ENCODE data around the gene KCNA5. TPM values are rescaled to one million over a fixed set of nuclear protein-coding genes. Genes with fewer than 3 reads are reported as not detected.

KCNA5 gene
- total and polyA plus RNA-seq, 2 donors (not counting 1 experiment from before 2014, with no cell fraction given): 0.20 to 0.72 TPM

DNA sequence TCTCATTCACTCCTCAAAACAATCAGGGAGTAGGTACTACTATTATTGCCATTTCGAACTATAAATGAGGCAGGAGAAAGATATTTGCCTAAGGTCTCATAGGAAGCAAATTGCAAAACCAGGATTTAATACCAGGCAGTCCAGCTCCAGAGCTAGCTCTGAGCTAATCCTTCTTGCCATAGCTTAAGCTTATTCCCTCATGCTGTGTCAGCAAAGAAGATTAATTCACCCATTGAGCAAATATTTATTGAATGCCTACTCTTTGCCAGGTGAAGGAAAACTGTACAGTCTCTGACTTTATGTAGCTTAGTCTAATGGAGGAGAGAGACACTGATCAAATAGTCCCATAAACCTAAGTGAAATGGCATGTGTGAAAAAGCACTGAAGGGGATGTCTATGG, 19.5 kb downstream of the KCNA5 start:
- Histone ChIP-seq H2AFZ (ENCODE audit: insufficient read depth, low read depth, low read length, poor library complexity, severe bottlenecking) (no peak overlapping the region), H3K36me3 (replicated peaks in 1 of 2; ENCODE audit: control extremely low read depth in 1 of 2, control insufficient read depth in 1 of 2, extremely low read depth in 1 of 2, insufficient read depth in 2 of 2, low read length in 1 of 2) (no peaks in the 10 kb centered on the region), H3K9ac (ENCODE audit: low read length) (no peak overlapping the region), H3K79me2 (ENCODE audit: control insufficient read depth, insufficient read depth, low read length) (no peaks in the 10 kb centered on the region), H4K20me1 (ENCODE audit: control insufficient read depth, insufficient read depth, low read length, poor library complexity, severe bottlenecking) (no peaks in the 10 kb centered on the region), H3K4me1 (ENCODE audit: control insufficient read depth in 2 of 2, insufficient read depth in 2 of 2, low read length in 2 of 2) (no peaks in the 10 kb centered on the region), H3K27me3 (replicated peaks in 1 of 4; ENCODE audit: control extremely low read depth in 1 of 4, control insufficient read depth in 3 of 4, insufficient read depth in 4 of 4, low read length in 3 of 4) (no peaks in the 10 kb centered on the region), H3K4me2 (replicated peaks; ENCODE audit: low read depth, low read length, poor library complexity, severe bottlenecking) (no peak overlapping the region), H3K9me3 (ENCODE audit: control extremely low read depth in 1 of 3, control insufficient read depth in 2 of 3, insufficient read depth in 1 of 3, low read length in 2 of 3) (no peaks in the 10 kb centered on the region), H3K4me3 (ENCODE audit: control extremely low read depth in 1 of 5, extremely low read depth in 1 of 5, insufficient read depth in 1 of 5, low read depth in 2 of 5, low read length in 4 of 5) (no peak overlapping the region), H3K27ac (ENCODE audit: low read length in 2 of 2) (no peak overlapping the region)
- Mint-ChIP-seq H3K9me3 (ENCODE audit: insufficient read depth) (no peaks in the 10 kb centered on the region), H3K4me3 (no peak overlapping the region), H3K27ac (no peak overlapping the region), H3K4me1 (no peaks in the 10 kb centered on the region), H3K27me3 (peaks cover 23% of the 10 kb centered on the region)
- DNase-seq (no peak), ATAC-seq (ENCODE audit: low read depth) (no peak)
- TF ChIP-seq, protein P1, sequence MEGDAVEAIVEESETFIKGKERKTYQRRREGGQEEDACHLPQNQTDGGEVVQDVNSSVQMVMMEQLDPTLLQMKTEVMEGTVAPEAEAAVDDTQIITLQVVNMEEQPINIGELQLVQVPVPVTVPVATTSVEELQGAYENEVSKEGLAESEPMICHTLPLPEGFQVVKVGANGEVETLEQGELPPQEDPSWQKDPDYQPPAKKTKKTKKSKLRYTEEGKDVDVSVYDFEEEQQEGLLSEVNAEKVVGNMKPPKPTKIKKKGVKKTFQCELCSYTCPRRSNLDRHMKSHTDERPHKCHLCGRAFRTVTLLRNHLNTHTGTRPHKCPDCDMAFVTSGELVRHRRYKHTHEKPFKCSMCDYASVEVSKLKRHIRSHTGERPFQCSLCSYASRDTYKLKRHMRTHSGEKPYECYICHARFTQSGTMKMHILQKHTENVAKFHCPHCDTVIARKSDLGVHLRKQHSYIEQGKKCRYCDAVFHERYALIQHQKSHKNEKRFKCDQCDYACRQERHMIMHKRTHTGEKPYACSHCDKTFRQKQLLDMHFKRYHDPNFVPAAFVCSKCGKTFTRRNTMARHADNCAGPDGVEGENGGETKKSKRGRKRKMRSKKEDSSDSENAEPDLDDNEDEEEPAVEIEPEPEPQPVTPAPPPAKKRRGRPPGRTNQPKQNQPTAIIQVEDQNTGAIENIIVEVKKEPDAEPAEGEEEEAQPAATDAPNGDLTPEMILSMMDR (IDR thresholded peaks at IDR 0.05): no peak
- TF ChIP-seq EZH2 (IDR thresholded peaks at IDR 0.05; ENCODE audit: borderline replicate concordance, insufficient read depth, low read depth, low read length, poor library complexity, severe bottlenecking): no peak
- CTCF ChIA-PET: interaction anchor here (1.8 kb wide), 1 partner anchor 41 kb away, joined by 6 read pairs; no protein-coding TSS in a partner anchor
- intact Hi-C loops (cut with micrococcal nuclease): no loop called here
- POLR2A ChIA-PET: no interaction called here
- WGBS (ENCODE audit: insufficient coverage): no CpG with 5 or more reads among the region's 1 CpG

DNA sequence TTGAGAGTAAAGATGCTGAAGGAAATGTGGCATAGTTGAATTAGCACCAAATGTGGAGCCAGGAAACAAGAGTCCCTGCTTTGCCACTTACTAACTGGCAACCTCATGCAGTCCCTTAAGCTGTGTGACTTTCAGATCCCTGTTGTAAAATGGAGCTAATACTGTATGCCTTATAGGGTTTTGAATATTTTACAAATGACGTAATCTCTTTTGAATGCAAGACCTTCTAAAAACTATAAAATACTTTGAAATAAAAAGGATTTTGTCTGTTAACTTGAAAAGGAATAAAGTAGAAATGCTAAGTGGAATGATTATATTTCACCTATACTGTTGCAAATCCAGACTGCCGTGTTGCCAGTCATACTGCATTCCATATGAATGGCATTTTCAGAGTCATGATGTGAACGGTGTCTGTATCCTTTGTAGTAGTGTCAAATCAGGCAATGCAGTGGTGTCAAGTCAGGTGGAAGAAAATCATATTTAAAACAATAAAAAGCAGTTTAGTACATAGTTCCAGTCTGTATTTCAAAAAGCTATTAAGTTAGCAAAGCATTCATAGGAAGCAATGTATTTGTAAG, 21.3 kb downstream of the KCNA5 start:
- no peaks in the 10 kb centered on the region for H4K20me1 ChIP-seq (ENCODE audit: control insufficient read depth, insufficient read depth, low read length, poor library complexity, severe bottlenecking)
- TF ChIP-seq, protein P1 (IDR thresholded peaks at IDR 0.05): no peak
- no peak for TF ChIP-seq EZH2 (IDR thresholded peaks at IDR 0.05; ENCODE audit: borderline replicate concordance, insufficient read depth, low read depth, low read length, poor library complexity, severe bottlenecking)
- H3K79me2 ChIP-seq (ENCODE audit: control insufficient read depth, insufficient read depth, low read length): no peaks in the 10 kb centered on the region
- intact Hi-C loops (cut with micrococcal nuclease): no loop called here
- H3K9me3 Mint-ChIP-seq (ENCODE audit: insufficient read depth): no peaks in the 10 kb centered on the region
- POLR2A ChIA-PET: no interaction called here
- no CpG with 5 or more reads among the region's 3 CpGs for WGBS (ENCODE audit: insufficient coverage)
- CTCF ChIA-PET: interaction anchor here (1.7 kb wide), 1 partner anchor 41 kb away, joined by 4 read pairs; no protein-coding TSS in a partner anchor
- H2AFZ ChIP-seq (ENCODE audit: insufficient read depth, low read depth, low read length, poor library complexity, severe bottlenecking): no peak overlapping the region
- no peaks in the 10 kb centered on the region for H3K4me1 Mint-ChIP-seq
- DNase-seq (no peak), ATAC-seq (ENCODE audit: low read depth) (no peak)
- H3K4me3 Mint-ChIP-seq: no peak overlapping the region
- H3K4me1 ChIP-seq (ENCODE audit: control insufficient read depth in 2 of 2, insufficient read depth in 2 of 2, low read length in 2 of 2): no peaks in the 10 kb centered on the region
- H3K27me3 ChIP-seq (replicated peaks in 1 of 4; ENCODE audit: control extremely low read depth in 1 of 4, control insufficient read depth in 3 of 4, insufficient read depth in 4 of 4, low read length in 3 of 4): no peaks in the 10 kb centered on the region
- H3K4me3 ChIP-seq (ENCODE audit: control extremely low read depth in 1 of 5, extremely low read depth in 1 of 5, insufficient read depth in 1 of 5, low read depth in 2 of 5, low read length in 4 of 5): no peak overlapping the region
- no peaks in the 10 kb centered on the region for H3K9me3 ChIP-seq (ENCODE audit: control extremely low read depth in 1 of 3, control insufficient read depth in 2 of 3, insufficient read depth in 1 of 3, low read length in 2 of 3)
- H3K27ac ChIP-seq (ENCODE audit: low read length in 2 of 2): no peak overlapping the region
- no peak overlapping the region for H3K4me2 ChIP-seq (replicated peaks; ENCODE audit: low read depth, low read length, poor library complexity, severe bottlenecking)
- peaks cover 24% of the 10 kb centered on the region for H3K27me3 Mint-ChIP-seq
- H3K27ac Mint-ChIP-seq: no peak overlapping the region
- H3K36me3 ChIP-seq (replicated peaks in 1 of 2; ENCODE audit: control extremely low read depth in 1 of 2, control insufficient read depth in 1 of 2, extremely low read depth in 1 of 2, insufficient read depth in 2 of 2, low read length in 1 of 2): no peaks in the 10 kb centered on the region
- H3K9ac ChIP-seq (ENCODE audit: low read length): no peak overlapping the region

Data from B cell (primary cell).